Anterior cingulate cortex (tissue), 58 donors: ENCODE data around the gene GGT1.
"Not testable (repeated sequence)": the region's sequence is repeated elsewhere in the genome, so short reads cannot be mapped to it uniquely, and the experiment has no call there.

Experiments used
- DNase-seq, 58 donors: peaks; one replicate each; lab custom pipeline; 2025; lab: John Stamatoyannopoulos, UW

The GGT1 gene

DNA sequence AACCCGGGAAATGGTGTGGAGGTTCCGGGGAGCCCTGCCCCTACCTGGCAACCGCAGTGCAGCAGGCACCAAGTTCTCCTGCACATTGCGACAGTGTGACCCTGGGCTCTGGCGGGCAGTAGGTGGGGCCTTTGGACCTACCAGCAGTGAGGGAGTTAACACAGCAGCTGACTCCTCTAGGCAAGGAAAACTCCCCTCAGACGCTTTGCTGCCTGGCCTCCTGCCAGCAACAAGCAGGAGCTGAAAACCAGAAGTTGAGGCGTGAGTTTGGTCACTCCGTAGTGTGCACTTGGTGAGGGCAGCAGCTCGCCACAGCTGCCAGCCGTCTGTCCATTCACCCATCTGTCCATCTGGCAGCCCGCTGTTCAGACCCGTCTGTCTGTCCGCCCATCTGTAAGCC lies 29.6 kb downstream of the GGT1 start:
- DNase-seq, result not testable (repeated sequence)

DNA sequence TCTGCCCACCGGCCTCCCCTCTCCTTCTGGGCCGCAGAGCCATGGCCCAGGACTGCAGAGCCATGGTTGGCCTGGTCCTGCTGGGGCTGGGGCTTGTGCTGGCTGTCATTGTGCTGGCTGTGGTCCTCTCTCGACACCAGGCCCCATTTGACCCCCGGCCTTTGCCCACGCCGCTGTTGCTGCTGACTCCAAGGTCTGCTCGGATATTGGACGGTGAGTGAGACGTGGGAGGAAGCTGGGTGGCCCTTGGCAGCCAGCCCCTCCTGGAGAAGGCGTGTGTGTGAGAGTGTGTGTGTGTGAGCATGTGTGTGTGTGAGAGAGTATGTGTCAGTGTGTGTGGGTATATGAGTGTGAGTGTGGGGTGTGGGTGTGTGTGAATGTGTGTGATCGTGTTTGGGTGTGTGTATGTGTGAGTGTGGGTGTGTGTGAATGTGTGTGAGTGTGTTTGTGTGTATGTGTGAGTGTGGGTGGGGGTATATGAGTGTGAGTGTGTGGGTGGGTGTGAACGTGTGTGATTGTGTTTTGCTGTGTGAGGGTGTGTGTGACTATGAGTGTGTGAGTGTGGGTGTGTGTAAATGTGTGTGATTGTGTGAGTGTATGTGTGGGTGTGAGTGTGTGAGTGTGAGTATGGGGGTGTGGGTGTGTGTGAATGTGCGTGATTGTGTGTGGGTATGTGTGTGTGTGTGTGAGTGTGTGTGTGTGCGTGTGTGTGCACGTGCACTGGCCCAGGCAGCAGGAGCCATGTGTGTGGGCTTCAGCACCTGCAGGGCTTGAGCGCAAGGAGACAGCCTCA lies 30.4 kb downstream of the GGT1 start:
- DNase-seq, result not testable (repeated sequence)

DNA sequence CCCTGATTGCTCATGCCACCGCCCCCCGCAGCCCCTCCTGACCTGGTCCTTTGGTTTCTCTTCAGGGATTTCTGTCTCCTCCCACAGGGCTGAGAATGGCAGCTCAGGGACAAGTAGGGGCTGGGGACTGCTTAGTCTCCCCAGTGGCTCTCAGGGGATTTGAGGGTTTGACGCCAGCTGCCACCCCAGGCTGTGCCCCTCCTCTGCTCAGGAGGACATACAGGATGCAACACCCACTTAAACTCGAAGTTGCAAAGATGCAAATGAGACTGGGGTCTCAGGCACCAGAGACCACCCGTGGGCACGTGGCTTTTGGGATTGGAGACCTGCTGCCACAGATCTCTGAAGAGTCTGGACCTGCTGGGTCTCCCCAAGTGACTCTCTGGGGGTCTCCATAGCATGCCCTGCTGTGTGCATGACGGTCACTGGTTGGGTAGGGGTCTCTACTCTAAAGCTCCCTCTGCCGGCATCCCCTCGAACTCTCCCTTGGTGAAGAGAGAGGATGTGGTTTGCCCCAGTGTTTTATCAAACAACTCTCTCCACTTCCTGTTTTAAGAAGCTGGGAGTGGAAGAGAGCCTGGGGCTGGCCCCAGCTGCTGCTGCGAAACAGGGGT lies 31.9 kb downstream of the GGT1 start:
- DNase-seq, result not testable (repeated sequence)

DNA sequence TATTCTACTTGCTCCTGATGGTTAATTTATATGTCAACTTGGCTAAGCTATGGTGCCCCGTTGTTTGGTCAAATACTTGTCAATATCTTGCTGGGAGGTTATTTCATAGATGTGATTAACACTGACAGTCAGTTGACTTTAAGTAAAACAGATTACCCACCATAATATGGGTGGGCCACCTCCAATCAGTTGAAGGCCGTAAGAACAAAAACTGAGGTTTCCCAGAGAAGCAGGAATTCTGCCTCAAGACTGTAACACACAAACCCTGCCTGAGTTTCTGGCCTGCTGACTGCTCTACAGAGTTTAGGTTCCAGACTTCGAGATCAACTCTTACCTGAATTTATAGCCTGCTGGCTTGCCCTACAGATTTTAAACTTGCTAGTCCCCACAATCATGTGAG lies 33.5 kb downstream of the GGT1 start:
- DNase-seq, result not testable (repeated sequence)

DNA sequence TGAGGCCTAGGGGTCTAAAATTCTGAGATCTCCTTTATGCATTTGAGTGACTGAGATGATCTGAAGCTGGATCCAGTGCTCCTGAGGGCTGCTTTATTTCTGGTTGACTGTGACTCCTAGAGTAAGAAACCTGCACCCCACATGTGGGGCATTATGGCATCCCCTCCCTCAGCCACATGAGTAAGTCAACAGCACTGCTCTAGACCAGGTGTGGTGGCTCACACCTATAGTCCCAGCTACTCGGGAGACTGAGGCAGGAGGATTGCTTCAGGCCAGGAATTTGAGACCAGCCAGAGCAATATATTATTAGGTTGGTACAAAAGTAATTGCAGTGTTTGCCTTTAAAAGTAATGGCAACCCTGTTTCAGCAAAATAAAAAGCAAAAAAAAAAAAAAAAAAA lies 39.3 kb downstream of the GGT1 start:
- DNase-seq, result not testable (repeated sequence)

DNA sequence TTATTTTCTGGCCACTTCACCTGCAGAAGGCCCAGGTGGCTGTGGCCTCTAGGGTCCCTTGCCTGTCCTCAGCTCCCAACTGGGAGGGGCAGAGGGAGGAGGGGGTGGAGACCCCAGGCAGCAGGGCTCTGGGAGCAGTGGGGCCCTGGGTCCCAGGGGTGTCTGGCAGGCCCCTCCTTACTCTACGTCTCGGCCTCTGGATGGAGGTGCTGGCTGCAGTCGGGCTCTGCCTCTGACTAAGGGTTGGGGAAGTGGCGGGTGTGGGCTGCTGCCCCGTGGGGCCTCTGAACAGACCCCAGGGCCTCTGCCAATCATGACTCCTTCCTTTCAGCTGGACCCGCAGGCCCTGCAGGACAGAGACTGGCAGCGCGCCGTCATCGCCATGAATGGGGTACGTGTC lies 41.4 kb downstream of the GGT1 start:
- DNase-seq, result not testable (repeated sequence)

DNA sequence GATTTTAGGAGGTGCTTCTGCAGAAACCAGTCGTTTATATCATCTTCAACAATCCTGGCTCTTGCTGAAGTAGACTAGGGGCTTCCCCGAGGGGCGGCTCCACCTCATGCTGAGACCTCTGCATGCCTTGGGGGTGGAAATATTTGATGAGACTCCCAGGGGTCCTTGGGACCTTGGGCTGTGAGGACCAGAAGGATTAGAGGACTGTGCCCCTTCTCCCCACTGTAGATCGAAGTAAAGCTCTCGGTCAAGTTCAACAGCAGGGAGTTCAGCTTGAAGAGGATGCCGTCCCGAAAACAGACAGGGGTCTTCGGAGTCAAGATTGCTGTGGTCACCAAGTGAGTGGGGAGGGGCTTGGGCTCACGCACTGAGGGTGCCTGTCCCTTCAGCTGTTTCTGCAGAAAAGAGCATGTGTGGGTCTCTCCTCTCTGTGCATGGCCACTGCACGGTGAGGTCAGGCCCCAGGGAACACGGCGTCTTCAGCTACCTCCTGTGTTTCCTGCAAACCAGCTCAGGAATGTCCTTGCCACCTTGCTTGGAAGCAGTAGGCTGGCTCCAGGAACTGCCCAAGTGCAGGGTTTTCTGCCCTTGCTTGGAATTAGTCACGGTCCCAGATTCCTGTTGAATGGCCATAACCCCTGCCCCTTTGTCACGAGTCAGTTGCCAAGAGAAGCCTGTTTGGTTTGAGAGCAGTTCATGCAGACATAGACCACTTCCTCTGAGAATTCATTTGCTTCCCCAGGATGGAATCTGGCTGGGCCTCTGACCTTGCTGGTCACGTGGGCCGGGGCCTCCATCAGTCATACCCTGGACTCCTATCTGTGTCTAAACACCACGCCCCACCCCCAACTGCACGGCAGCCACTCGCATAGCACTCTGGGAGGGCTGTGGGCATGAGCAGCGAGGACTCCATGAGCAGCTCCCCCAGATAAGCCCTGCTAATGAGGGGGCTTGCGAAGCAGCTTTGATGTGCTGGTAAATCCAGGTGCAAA lies 42.7 kb downstream of the GGT1 start:
- not testable (repeated sequence) for DNase-seq

DNA sequence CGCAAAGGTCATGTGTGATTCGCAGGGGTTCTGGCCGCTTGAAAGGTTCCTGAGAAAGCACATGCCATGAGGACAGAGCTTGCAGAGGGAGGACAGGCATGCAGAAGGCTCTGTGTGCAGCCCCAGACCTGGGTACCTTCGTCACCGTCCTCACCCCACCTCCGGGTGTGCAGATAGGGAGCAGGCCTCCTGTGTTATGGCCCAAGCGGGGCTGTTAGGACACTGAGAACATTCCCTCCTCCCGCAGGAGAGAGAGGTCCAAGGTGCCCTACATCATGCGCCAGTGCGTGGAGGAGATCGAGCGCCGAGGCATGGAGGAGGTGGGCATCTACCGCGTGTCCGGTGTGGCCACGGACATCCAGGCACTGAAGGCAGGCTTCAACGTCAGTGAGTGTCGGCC lies 43.8 kb downstream of the GGT1 start:
- DNase-seq, result not testable (repeated sequence)

DNA sequence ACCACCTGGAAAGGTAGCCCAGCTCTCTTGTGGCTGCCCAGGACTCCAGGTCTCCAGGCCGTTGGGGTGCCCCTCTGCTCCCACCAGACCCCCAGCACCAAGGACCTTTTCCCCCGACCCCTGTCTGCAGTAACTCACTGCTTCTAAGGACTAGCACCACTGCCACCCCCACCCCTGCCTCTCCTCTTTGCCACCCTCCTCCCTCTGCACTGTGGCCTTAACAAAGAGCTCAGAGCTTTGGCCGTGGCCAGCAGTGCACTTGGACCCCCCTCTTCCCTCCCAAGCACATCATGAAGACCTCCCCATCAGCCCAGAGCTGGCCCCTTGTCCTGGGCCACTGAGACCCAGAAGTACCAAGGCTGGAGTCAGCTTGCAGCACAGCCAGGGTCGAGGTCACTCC lies 46.4 kb downstream of the GGT1 start:
- not testable (repeated sequence) for DNase-seq

DNA sequence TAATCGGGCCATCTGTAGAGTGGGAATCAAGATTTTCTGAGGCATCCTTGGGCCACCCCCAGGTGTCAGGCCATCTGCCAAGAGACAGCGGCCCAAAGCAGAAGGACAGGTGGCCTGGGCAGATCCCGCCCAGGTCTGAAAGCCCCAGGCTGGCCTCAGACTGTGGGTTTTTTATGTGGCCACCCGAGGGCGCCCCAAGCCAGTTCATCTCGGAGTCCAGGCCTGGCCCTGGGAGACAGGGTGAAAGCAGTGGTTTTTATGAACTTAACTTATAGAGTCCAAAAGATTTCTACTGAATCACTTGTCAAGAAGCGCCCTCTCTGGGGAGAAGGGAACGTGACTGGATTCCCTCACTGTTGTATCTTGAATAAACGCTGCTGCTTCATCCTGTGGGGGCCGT lies 47.9 kb downstream of the GGT1 start:
- DNase-seq, result not testable (repeated sequence)

DNA sequence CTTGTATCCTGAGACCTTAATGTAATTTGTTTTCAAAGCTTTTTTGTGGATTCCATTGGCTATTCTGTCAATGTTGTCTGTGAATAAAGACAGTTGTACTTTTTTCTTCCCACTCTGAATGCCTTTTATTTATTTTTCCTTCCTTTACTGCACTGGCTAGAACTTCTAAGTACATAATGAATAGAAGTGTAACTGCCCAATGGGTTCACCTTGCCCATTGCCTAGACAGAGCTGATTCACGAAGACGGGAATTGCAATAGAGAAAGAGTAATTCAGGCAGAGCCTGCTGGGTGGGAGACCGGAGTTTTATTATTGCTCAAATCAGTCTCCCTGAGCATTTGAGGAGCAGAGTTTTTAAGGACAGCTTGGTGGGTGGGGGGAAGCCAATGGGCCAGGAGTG lies 62.4 kb downstream of the GGT1 start:
- not testable (repeated sequence) for DNase-seq

DNA sequence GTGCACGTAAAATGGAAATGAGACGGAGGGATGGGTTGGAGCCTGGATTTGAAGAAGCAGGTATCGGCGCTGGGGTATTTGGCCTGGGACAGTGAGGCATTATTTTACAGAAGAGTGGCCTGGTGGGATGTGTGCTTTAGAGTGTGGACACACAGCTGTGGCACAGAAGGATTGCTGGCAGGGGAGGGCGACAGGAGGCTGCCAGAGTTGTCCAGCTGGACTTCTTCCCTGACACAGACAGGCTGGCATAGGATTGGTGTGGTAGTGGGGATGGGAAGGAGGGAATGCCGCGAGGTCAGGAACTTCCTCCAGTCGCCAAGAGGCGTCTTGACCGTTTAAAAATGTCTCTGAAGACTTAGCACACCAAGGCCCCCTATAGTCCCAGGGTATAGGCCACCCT lies 64.9 kb downstream of the GGT1 start:
- DNase-seq, result not testable (repeated sequence)

DNA sequence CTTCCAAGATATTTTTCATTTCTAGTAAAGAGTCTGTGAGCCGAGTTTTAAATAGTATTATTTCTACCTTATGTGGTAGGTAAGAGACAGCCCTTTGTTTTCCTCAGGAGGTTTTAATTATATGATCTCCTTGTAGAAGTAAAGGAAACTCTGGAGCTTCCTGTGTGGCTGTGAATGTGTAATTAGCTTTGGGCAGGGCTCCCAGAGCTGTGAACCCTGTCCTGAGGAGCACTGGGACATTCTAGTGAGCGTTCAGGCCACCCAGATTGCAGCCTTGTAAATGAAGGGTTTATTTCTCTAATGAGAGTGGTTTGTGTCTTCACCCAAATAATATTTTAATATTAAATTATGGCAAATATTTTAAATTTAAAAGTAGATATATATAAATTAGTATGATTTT lies 69.5 kb downstream of the GGT1 start:
- not testable (repeated sequence) for DNase-seq
